ENCODE measurements around the gene CARD19.

DNA sequence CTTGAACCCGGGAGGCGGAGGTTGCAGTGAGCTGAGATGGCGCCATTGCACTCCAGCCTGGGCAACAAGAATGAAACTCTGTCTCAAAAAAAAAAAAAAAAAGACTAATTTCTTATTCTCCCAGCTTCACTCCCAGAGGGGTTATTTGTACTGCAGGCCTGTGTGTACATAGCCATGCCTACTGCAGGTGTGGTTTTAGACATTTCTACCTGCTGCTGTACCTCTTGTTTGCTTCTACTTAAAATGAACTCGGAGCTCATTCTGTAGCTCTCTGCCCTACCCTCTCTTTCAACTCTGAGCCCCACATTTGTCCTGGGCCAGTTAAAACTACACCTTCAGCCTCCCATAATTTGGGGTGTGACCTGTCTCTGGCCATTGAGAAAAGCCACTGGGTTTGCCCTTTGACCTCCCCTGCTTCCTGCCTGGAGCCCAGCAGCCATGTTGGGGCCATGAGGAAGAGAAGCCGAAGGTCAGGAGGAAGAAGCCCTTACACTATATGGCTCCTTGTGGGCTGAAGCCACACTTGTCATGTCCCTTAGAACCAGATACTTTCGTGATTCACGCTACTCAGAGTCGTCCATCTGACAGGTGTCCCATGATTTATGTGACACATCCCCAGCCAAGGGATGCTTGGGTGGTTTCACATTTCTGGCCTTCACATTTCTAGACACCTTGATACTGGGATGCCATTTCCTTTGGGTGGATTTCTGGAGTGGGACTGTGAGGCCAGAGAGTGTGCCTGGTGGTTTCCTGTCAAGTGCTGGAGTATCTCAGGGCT, 9.4 kb upstream of the CARD19 start:
- TF ChIP-seq CEBPB (IDR thresholded peaks at IDR 0.05) (no peak), TEAD4 (IDR thresholded peaks at IDR 0.05) (no peak), NFIC (IDR thresholded peaks at IDR 0.05) (no peak), FOXM1 (IDR thresholded peaks at IDR 0.05; ENCODE audit: borderline replicate concordance, low read depth) (no peak), TAF1 (IDR thresholded peaks at IDR 0.05; ENCODE audit: low read depth) (no peak), RAD21 (IDR thresholded peaks at IDR 0.05; ENCODE audit: low read depth) (no peak), EP300 (IDR thresholded peaks at IDR 0.05; ENCODE audit: borderline replicate concordance) (no peak)
- TF ChIP-seq, protein P1, sequence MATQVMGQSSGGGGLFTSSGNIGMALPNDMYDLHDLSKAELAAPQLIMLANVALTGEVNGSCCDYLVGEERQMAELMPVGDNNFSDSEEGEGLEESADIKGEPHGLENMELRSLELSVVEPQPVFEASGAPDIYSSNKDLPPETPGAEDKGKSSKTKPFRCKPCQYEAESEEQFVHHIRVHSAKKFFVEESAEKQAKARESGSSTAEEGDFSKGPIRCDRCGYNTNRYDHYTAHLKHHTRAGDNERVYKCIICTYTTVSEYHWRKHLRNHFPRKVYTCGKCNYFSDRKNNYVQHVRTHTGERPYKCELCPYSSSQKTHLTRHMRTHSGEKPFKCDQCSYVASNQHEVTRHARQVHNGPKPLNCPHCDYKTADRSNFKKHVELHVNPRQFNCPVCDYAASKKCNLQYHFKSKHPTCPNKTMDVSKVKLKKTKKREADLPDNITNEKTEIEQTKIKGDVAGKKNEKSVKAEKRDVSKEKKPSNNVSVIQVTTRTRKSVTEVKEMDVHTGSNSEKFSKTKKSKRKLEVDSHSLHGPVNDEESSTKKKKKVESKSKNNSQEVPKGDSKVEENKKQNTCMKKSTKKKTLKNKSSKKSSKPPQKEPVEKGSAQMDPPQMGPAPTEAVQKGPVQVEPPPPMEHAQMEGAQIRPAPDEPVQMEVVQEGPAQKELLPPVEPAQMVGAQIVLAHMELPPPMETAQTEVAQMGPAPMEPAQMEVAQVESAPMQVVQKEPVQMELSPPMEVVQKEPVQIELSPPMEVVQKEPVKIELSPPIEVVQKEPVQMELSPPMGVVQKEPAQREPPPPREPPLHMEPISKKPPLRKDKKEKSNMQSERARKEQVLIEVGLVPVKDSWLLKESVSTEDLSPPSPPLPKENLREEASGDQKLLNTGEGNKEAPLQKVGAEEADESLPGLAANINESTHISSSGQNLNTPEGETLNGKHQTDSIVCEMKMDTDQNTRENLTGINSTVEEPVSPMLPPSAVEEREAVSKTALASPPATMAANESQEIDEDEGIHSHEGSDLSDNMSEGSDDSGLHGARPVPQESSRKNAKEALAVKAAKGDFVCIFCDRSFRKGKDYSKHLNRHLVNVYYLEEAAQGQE (IDR thresholded peaks at IDR 0.05; ENCODE audit: low read depth): no peak
- TF ChIP-seq, protein P2, sequence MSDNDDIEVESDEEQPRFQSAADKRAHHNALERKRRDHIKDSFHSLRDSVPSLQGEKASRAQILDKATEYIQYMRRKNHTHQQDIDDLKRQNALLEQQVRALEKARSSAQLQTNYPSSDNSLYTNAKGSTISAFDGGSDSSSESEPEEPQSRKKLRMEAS (IDR thresholded peaks at IDR 0.05): no peak
